HCT116 (cell line): ENCODE results near the gene RAI1.
A peak's percentile ranks its signal among the peaks of the same experiment; 100 is the strongest.

Source experiments
- CEBPB ChIP-seq: IDR thresholded peaks from 2 replicates; pipeline ENCODE4 v1.6.1; 2012; ENCODE audit warnings: low read depth
- ELF1 ChIP-seq: IDR thresholded peaks from 2 replicates; pipeline ENCODE4 v1.6.1; 2012; ENCODE audit warnings: low read depth, borderline replicate concordance
- EZH2 ChIP-seq: fragments of 200-600 bp; sonication (generic); IDR thresholded peaks from 2 replicates; pipeline ENCODE4 v1.6.1; 2017; ENCODE audit warnings: antibody characterized with exemption, mixed run types
- EZH2phosphoT487 ChIP-seq: fragments of 200-600 bp; IDR thresholded peaks from 2 replicates; pipeline ENCODE4 v1.6.1; 2018; ENCODE audit warnings: antibody characterized with exemption, borderline replicate concordance
- POLR2A ChIP-seq: IDR thresholded peaks from 2 replicates; pipeline ENCODE4 v1.7.0; 2011; ENCODE audit warnings: borderline replicate concordance; ENCODE audit not compliant: insufficient read depth, insufficient read length; ENCODE audit errors: extremely low read depth
- POLR2AphosphoS5 ChIP-seq: IDR thresholded peaks from 2 replicates; pipeline ENCODE4 v1.6.1; 2011; ENCODE audit warnings: mild to moderate bottlenecking, low read depth, low read length, moderate library complexity
- SIN3A ChIP-seq: IDR thresholded peaks from 2 replicates; pipeline ENCODE4 v1.6.1; 2012; ENCODE audit warnings: low read depth
- SRF ChIP-seq: IDR thresholded peaks from 2 replicates; pipeline ENCODE4 v1.6.1; 2012; ENCODE audit warnings: low read depth
- YY1 ChIP-seq: IDR thresholded peaks from 2 replicates; pipeline ENCODE4 v1.6.1; 2011; ENCODE audit warnings: low read length, low read depth, moderate library complexity, mild to moderate bottlenecking; ENCODE audit not compliant: insufficient replicate concordance; ENCODE audit errors: extremely low read depth
- ZNF274 ChIP-seq: fragments of 200-500 bp; sonication (Bioruptor generic); IDR thresholded peaks from 2 replicates; pipeline ENCODE4 v1.6.1; 2014; ENCODE audit warnings: mild to moderate bottlenecking, low read depth, low read length, inconsistent platforms
- TF ChIP-seq, protein P1 (sequence below), 3 experiments: fragments of 200-600 bp in 1 of 3; sonication (generic) in 1 of 3; IDR thresholded peaks in 2 of 3; conservative IDR thresholded peaks in 1 of 3; 2 replicates each; pipeline ENCODE4 v1.5.1; 2012 to 2017; ENCODE audit warnings: low read depth in 2 of 3, low read length in 2 of 3, antibody characterized with exemption in 1 of 3, borderline replicate concordance in 1 of 3, control low read depth in 1 of 3, mild to moderate bottlenecking in 1 of 3, mixed read lengths in 1 of 3, mixed run types in 1 of 3, moderate library complexity in 1 of 3; ENCODE audit not compliant: insufficient read depth in 1 of 3
- TF ChIP-seq, protein P2 (sequence below): IDR thresholded peaks from 2 replicates; pipeline ENCODE4 v1.6.1; 2012; ENCODE audit warnings: low read depth

DNA sequence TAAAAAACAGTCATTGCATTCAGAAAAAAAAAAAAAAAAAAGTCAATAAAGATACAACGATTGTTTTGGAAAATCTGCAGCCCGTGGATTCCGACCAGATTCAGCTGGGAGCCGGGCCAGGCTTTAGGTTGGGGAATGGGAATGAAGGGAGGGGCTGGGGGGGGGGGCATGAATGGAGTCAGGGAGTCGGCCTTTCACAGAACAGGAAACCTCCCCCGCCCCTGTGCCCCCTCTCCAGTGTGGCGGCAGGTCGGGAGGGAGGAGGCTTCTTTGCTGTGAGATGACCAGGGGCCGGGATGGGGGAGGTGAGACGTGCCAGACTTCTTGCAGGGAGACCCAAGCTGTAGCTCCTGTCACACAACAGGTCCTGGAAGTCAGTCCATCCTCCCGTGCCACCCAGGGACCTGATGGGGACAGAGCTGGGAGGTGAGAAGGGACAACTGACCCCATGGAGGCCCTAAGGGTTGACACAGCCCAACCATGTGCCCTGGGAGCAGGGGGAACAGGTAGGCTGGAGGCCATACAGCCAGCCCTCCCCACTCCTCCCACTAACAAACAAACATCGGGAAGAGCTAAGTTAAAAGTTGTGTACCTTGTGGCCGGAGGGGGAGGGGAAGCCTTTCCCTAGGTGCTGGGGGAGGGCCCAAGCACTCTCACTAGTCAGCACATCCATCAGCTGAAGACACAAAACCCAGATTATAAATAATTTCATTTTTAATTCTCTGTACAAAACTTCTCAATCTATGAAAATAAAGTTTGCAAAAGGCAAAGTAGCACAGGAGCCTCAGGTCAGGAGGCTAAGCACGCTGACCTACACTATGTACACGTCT is 130.3 kb downstream of the RAI1 start:
- peak; percentile 9; the same call in 1 of the 2 replicates for TF ChIP-seq POLR2AphosphoS5
- no peak for TF ChIP-seq YY1
- TF ChIP-seq, protein P1, sequence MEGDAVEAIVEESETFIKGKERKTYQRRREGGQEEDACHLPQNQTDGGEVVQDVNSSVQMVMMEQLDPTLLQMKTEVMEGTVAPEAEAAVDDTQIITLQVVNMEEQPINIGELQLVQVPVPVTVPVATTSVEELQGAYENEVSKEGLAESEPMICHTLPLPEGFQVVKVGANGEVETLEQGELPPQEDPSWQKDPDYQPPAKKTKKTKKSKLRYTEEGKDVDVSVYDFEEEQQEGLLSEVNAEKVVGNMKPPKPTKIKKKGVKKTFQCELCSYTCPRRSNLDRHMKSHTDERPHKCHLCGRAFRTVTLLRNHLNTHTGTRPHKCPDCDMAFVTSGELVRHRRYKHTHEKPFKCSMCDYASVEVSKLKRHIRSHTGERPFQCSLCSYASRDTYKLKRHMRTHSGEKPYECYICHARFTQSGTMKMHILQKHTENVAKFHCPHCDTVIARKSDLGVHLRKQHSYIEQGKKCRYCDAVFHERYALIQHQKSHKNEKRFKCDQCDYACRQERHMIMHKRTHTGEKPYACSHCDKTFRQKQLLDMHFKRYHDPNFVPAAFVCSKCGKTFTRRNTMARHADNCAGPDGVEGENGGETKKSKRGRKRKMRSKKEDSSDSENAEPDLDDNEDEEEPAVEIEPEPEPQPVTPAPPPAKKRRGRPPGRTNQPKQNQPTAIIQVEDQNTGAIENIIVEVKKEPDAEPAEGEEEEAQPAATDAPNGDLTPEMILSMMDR (IDR thresholded peaks at IDR 0.05 in 2 of 3, conservative IDR thresholded peaks at IDR 0.05 in 1 of 3; ENCODE audit: borderline replicate concordance in 1 of 3, insufficient read depth in 1 of 3, low read depth in 2 of 3, low read length in 2 of 3): no peak
- TF ChIP-seq SIN3A: no peak
- TF ChIP-seq POLR2A: no peak
- TF ChIP-seq ZNF274: no peak
- TF ChIP-seq SRF: no peak
- TF ChIP-seq EZH2: no peak
- TF ChIP-seq, protein P2, sequence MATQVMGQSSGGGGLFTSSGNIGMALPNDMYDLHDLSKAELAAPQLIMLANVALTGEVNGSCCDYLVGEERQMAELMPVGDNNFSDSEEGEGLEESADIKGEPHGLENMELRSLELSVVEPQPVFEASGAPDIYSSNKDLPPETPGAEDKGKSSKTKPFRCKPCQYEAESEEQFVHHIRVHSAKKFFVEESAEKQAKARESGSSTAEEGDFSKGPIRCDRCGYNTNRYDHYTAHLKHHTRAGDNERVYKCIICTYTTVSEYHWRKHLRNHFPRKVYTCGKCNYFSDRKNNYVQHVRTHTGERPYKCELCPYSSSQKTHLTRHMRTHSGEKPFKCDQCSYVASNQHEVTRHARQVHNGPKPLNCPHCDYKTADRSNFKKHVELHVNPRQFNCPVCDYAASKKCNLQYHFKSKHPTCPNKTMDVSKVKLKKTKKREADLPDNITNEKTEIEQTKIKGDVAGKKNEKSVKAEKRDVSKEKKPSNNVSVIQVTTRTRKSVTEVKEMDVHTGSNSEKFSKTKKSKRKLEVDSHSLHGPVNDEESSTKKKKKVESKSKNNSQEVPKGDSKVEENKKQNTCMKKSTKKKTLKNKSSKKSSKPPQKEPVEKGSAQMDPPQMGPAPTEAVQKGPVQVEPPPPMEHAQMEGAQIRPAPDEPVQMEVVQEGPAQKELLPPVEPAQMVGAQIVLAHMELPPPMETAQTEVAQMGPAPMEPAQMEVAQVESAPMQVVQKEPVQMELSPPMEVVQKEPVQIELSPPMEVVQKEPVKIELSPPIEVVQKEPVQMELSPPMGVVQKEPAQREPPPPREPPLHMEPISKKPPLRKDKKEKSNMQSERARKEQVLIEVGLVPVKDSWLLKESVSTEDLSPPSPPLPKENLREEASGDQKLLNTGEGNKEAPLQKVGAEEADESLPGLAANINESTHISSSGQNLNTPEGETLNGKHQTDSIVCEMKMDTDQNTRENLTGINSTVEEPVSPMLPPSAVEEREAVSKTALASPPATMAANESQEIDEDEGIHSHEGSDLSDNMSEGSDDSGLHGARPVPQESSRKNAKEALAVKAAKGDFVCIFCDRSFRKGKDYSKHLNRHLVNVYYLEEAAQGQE: no peak
- TF ChIP-seq ELF1: no peak
- no peak for TF ChIP-seq EZH2phosphoT487
- TF ChIP-seq CEBPB: no peak
